HepG2 (cell line): Measurements from ENCODE around the gene CCT3. TPM values are rescaled to one million over a fixed set of nuclear protein-coding genes. Genes with fewer than 3 reads are reported as not detected.

Source experiments
- ATRX ChIP-seq: sonication (generic); formaldehyde crosslinking; IDR thresholded peaks from 2 replicates; pipeline ENCODE4 v1.4.0; 2020; ENCODE audit warnings: missing genetic modification reagents, borderline replicate concordance
- EEA1 ChIP-seq: sonication (generic); formaldehyde crosslinking; IDR thresholded peaks from 2 replicates; pipeline ENCODE4 v1.5.1; 2020; ENCODE audit warnings: mild to moderate bottlenecking, missing genetic modification reagents, borderline replicate concordance
- ELF1 ChIP-seq: sonication (generic); formaldehyde crosslinking; IDR thresholded peaks from 2 replicates; pipeline ENCODE4 v1.4.0; 2020; ENCODE audit warnings: missing genetic modification reagents
- FOSL2 ChIP-seq: sonication (generic); formaldehyde crosslinking; IDR thresholded peaks from 2 replicates; pipeline ENCODE4 v1.4.0; 2020; ENCODE audit warnings: missing genetic modification reagents
- FOXA1 ChIP-seq, 2 experiments: fragments of 450-650 bp in 1 of 2; sonication (generic) in 1 of 2; formaldehyde crosslinking in 1 of 2; IDR thresholded peaks; 2 replicates each; pipeline versions ENCODE4 v1.4.0 to v1.6.1; 2016 to 2020; ENCODE audit warnings: missing genetic modification reagents in 1 of 2
- HDAC2 ChIP-seq: sonication (generic); formaldehyde crosslinking; IDR thresholded peaks from 2 replicates; pipeline ENCODE4 v1.4.0; 2020; ENCODE audit warnings: missing genetic modification reagents
- IRF2 ChIP-seq: IDR thresholded peaks from 2 replicates; pipeline ENCODE4 v1.6.1; 2018; ENCODE audit warnings: missing genetic modification reagents, missing compliant biosample characterization
- KDM3A ChIP-seq: IDR thresholded peaks from 2 replicates; pipeline ENCODE4 v1.6.1; 2018; ENCODE audit warnings: low read depth, missing compliant biosample characterization
- NR0B2 ChIP-seq: sonication (generic); formaldehyde crosslinking; IDR thresholded peaks from 2 replicates; pipeline ENCODE4 v1.4.0; 2020; ENCODE audit warnings: mild to moderate bottlenecking, missing genetic modification reagents
- PHF5A ChIP-seq: IDR thresholded peaks from one replicate; pipeline ENCODE4 v1.6.1; 2018; ENCODE audit warnings: low read depth, missing genetic modification reagents; ENCODE audit not compliant: unreplicated experiment
- PPARG ChIP-seq: conservative IDR thresholded peaks from 2 replicates; pipeline ENCODE4 v1.6.1; 2016; ENCODE audit warnings: missing biosample characterization, missing genetic modification reagents
- PRMT3 ChIP-seq: sonication (generic); formaldehyde crosslinking; IDR thresholded peaks from 2 replicates; pipeline ENCODE4 v1.8.1; 2022; ENCODE audit warnings: low read depth, mild to moderate bottlenecking, moderate library complexity, missing genetic modification reagents, borderline replicate concordance
- RFXAP ChIP-seq: sonication (generic); formaldehyde crosslinking; IDR thresholded peaks from 2 replicates; pipeline ENCODE4 v1.4.0; 2020; ENCODE audit warnings: missing genetic modification reagents, borderline replicate concordance
- TFDP2 ChIP-seq: sonication (generic); formaldehyde crosslinking; IDR thresholded peaks from 2 replicates; pipeline ENCODE4 v1.4.0; 2020; ENCODE audit warnings: missing genetic modification reagents
- TRAFD1 ChIP-seq: sonication (generic); formaldehyde crosslinking; IDR thresholded peaks from 2 replicates; pipeline ENCODE4 v1.5.1; 2020; ENCODE audit warnings: missing genetic modification reagents, mild to moderate bottlenecking, borderline replicate concordance
- ZNF207 ChIP-seq: fragments of 450-650 bp; IDR thresholded peaks from 2 replicates; pipeline ENCODE4 v1.6.1; 2016; ENCODE audit warnings: antibody characterized with exemption, borderline replicate concordance
- ZNF30 ChIP-seq: sonication (generic); formaldehyde crosslinking; IDR thresholded peaks from 2 replicates; pipeline ENCODE4 v1.5.0; 2020; ENCODE audit warnings: mild to moderate bottlenecking, missing genetic modification reagents
- polyA plus RNA-seq, 8 experiments: library from polyadenylated mRNA; depleted of rRNA in 3 of 8; stranded (reverse) in 7 of 8; unstranded in 1 of 8; fragments of >200 nt; fragmentation: Illumina TruSeq in 4 of 8; extraction: Trizol in 4 of 8; gene quantifications; 2 replicates each; pipeline versions ENCODE4 v1.2.1 to v1.2.3, GENCODE V29; 2011 to 2016; ENCODE audit warnings: low read depth in 4 of 8, missing spikeins in 1 of 8, mixed read lengths in 1 of 8; ENCODE audit not compliant: insufficient read depth in 1 of 8
- total RNA-seq, 5 experiments: library from RNA; depleted of rRNA; stranded (reverse); fragments of >200 nt; fragmentation: Illumina TruSeq; extraction: Trizol; gene quantifications; 2 replicates each; pipeline ENCODE4 v1.2.3, GENCODE V29; 2016; ENCODE audit warnings: low read depth in 1 of 5
- TF ChIP-seq, protein P1 (sequence below): sonication (generic); formaldehyde crosslinking; IDR thresholded peaks from 2 replicates; pipeline ENCODE4 v1.4.0; 2020; ENCODE audit warnings: missing genetic modification reagents
- TF ChIP-seq, protein P2 (sequence below): sonication (generic); formaldehyde crosslinking; IDR thresholded peaks from 2 replicates; pipeline ENCODE4 v1.9.0; 2021; ENCODE audit warnings: missing genetic modification reagents, borderline replicate concordance
- TF ChIP-seq, protein P3 (sequence below): sonication (generic); formaldehyde crosslinking; IDR thresholded peaks from 2 replicates; pipeline ENCODE4 v1.8.1; 2023; ENCODE audit warnings: mild to moderate bottlenecking, missing genetic modification reagents
- TF ChIP-seq, protein P4 (sequence below): IDR thresholded peaks from 2 replicates; pipeline ENCODE4 v1.6.1; 2016; ENCODE audit warnings: mild to moderate bottlenecking, missing biosample characterization, missing genetic modification reagents

The CCT3 gene
- total and polyA plus RNA-seq, 2 of the 13 experiments (the other 11 are each of a cell fraction or from before 2014, with no cell fraction given) = 319 to 615 TPM

DNA sequence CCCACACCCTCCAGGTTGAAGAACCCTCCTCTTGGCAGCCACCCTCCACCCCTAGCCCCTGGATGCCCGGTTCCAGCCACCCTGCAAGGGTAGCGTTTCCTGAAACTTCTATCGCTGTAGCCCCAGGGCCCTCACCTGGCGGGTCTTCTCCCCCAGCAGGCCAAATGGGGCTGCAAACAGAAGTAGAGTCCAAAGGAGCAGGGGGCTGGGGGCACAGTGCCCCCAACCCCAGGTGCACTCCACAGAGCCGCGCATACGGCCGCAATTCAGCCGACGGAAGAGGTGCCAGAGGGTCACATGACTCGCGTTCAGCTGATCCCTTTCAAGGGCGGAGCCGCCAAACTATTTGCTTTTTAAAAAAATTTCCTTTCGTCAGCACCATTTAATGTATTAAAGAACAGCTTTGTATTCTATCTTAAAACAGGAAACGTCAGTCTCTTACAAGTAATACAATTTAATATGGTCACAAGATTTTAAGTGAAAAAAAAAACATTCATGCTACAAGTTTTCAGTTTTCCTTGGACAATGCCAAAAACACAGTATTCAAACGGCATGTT is 42.6 kb downstream of the CCT3 start, which contains the start of gene GLMP (continued):
- TF ChIP-seq HDAC2 (CRISPR knock-in tag) (0 out of 2 replicates have a peak, but pooled peaks have one; percentile 30), PPARG (CRISPR knock-in tag) (no peak), IRF2 (CRISPR knock-in tag) (no peak), RFXAP (CRISPR knock-in tag) (no peak), ZNF30 (CRISPR knock-in tag) (no peak), ELF1 (CRISPR knock-in tag) (peak; percentile 42), ZNF207 (no peak), EEA1 (CRISPR knock-in tag) (no peak), FOSL2 (CRISPR knock-in tag) (no peak), TRAFD1 (CRISPR knock-in tag) (no peak), KDM3A (no peak), ATRX (CRISPR knock-in tag) (no peak), TFDP2 (0 out of 2 replicates have a peak, but pooled peaks have one; percentile 39), PRMT3 (CRISPR knock-in tag) (no peak), NR0B2 (no peak), FOXA1 (IDR thresholded peaks at IDR 0.05) (no peak), FOXA1 (CRISPR knock-in tag; IDR thresholded peaks at IDR 0.05) (no peak), PHF5A (CRISPR knock-in tag) (no peak)
- TF ChIP-seq, protein P1, sequence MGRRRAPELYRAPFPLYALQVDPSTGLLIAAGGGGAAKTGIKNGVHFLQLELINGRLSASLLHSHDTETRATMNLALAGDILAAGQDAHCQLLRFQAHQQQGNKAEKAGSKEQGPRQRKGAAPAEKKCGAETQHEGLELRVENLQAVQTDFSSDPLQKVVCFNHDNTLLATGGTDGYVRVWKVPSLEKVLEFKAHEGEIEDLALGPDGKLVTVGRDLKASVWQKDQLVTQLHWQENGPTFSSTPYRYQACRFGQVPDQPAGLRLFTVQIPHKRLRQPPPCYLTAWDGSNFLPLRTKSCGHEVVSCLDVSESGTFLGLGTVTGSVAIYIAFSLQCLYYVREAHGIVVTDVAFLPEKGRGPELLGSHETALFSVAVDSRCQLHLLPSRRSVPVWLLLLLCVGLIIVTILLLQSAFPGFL (CRISPR knock-in tag) = no peak
- TF ChIP-seq, protein P2, sequence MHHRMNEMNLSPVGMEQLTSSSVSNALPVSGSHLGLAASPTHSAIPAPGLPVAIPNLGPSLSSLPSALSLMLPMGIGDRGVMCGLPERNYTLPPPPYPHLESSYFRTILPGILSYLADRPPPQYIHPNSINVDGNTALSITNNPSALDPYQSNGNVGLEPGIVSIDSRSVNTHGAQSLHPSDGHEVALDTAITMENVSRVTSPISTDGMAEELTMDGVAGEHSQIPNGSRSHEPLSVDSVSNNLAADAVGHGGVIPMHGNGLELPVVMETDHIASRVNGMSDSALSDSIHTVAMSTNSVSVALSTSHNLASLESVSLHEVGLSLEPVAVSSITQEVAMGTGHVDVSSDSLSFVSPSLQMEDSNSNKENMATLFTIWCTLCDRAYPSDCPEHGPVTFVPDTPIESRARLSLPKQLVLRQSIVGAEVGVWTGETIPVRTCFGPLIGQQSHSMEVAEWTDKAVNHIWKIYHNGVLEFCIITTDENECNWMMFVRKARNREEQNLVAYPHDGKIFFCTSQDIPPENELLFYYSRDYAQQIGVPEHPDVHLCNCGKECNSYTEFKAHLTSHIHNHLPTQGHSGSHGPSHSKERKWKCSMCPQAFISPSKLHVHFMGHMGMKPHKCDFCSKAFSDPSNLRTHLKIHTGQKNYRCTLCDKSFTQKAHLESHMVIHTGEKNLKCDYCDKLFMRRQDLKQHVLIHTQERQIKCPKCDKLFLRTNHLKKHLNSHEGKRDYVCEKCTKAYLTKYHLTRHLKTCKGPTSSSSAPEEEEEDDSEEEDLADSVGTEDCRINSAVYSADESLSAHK (CRISPR knock-in tag) = no peak
- TF ChIP-seq, protein P3, sequence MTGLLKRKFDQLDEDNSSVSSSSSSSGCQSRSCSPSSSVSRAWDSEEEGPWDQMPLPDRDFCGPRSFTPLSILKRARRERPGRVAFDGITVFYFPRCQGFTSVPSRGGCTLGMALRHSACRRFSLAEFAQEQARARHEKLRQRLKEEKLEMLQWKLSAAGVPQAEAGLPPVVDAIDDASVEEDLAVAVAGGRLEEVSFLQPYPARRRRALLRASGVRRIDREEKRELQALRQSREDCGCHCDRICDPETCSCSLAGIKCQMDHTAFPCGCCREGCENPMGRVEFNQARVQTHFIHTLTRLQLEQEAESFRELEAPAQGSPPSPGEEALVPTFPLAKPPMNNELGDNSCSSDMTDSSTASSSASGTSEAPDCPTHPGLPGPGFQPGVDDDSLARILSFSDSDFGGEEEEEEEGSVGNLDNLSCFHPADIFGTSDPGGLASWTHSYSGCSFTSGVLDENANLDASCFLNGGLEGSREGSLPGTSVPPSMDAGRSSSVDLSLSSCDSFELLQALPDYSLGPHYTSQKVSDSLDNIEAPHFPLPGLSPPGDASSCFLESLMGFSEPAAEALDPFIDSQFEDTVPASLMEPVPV = no peak
- TF ChIP-seq, protein P4, sequence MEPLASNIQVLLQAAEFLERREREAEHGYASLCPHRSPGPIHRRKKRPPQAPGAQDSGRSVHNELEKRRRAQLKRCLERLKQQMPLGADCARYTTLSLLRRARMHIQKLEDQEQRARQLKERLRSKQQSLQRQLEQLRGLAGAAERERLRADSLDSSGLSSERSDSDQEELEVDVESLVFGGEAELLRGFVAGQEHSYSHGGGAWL (CRISPR knock-in tag) = peak; percentile 37; the same call in 1 of the 2 replicates
